GM19463 (cell line): ENCODE data around the gene NAALADL2.

ENCODE experiments used
- ATAC-seq: cut with Tn5 transposase; IDR thresholded peaks from one replicate; pipeline ENCODE4 v1.9.1; 2021; ENCODE audit warnings: mild to moderate bottlenecking, moderate library complexity; ENCODE audit not compliant: unreplicated experiment

NAALADL2 gene

DNA sequence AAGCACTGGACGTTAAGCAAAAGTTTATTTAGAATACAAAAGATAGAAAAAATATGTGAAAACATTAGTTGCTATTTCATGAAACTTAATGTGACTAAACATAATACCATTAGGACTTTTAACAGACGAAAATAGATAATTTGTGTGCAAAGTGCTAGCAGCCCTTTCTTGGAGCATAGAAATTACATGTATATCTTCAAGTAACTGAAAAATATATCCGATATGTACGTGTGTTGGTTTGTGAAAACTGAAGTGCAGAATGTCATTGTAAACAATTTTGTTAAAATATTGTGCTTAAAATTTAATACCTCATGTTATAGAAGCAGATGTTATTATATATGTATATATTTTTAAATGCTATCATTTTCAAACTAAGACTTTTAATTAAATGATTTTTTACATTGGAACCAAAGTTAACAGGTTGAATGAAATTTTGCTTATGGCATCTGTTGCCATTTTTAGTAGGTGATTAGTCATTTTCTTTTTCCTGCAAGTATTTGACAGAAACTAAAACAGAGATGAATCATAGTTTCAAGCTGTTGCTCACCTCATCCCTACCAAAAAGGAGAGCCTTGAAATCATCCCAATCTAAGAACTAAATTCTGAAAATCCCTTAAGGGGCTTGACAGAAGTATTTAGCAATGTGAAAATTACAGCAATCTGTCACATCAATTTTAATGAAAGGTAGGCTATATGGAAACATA, 334.8 kb downstream of the NAALADL2 start:
- ATAC-seq = peak; percentile 71

DNA sequence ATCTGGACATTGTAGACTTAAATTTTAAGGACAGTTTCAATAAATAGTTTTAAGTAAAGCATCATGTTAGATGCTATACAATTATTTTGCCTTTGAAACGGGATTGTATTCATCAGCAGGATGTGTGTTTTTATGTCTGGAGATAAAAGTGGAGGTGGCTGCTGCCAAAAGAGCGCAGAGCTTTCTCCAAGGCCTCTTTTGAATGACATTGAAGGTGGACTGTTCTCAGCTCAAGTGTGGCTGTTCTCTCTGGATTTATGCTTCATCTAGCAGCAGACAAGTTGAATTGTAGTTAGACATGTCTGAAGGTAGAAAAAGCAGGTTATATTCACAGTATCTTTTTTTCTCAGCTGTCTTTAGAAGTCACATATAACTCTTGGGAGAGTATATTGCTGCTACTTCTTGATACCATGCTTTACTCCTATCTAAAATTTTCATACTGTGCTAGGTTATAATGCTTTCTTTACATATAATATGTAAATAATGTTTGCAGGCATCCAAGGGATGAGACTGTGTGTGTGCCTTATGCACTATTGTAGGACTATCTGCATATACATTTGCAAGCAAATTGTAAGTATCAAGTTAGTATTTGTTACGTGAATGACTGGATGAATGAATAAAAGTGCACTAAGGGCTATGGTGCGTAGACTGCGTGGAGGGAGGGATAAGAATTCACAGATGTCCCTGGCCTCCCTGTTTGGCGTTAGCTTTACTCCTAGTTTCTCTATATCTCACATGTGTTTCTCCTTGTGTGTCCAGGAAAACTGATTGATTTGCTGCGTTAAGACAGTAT, 340.1 kb downstream of the NAALADL2 start:
- no peak for ATAC-seq

DNA sequence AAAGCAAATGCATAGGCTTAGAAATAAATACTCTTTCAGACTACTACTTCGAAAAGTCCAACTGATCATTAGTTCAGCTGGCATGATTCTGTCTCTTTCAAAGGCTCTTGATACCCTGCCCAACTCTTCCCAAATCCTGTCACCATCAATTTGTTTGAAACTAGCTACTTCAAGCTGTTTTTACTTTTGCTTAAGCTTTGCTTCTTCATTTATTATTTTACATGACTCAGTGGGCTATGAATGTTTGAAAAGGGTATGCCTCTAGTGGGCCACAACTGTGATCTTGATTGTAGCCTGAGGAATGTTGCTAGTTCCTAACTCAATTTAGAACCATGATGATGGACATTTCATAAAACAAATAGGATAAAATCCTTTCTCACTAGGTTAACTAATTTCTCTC, 340.8 kb downstream of the NAALADL2 start:
- no peak for ATAC-seq

DNA sequence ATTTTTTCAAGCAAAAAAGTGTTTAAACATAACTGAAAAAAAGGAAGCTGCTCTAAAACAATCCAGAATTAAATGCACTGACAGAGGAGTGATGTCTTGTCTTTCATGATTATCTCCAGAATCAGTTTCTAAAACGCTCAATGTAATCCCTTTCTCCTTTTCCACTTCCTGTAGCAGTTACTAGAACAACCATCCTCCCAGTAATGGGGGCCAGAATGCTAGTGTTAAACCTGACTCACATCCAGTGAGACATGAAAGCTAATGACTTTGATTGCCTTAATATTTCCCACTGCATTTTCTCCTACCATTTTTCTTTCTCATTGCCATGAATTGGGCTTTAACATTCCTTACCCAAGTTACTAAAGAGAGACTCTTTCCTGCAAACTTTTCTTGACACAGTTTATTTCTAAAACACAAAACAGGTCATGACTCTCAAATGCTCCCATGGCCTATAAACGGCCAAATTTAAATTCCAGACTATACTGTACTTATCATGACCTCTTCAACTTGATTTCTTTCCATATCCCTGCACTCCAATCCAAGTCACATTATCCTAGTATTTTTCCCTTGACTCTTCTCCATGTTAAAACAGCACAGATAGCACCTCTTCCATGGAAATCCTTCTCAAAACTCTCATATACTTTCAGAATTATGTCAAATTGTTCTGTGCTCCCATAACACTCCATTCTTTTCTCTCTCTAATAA, 341.4 kb downstream of the NAALADL2 start:
- no peak for ATAC-seq

DNA sequence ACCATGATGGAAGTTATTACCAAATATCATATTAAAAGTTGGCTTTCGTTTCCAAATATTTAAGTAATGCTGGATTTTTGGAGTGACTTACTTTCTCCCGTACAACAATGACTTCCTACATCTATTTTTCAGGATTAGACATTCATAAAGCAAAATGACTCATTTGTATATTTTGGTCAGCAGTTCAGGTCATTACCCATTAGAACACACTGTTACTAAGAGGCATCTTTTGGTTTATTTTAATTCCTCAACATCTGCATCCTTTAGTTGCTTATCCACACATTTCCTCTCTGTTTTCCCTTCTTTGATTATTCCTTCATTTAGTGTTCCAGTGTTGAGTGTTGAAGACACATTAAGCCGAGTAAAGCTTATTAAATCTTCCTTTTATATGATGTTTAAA, 348.2 kb downstream of the NAALADL2 start:
- ATAC-seq = no peak

DNA sequence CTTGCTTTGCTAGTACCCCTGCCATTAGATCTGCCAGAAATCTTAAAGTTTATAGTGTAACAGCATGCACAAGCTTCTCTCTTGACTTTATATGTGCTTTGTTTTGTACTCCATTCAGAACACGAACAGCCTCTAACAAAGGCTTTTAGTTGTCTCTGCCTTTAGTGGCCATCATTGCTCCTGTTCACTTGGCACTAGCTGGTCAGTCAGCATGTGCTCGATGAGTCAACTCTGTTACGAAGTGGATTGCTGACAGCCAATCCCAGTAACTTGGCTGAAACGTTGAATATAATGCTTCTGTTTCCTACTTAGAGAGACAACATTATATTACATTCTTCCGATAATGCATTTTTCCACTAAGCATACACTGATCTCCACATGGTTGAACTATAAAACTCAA, 349.2 kb downstream of the NAALADL2 start:
- ATAC-seq = no peak

DNA sequence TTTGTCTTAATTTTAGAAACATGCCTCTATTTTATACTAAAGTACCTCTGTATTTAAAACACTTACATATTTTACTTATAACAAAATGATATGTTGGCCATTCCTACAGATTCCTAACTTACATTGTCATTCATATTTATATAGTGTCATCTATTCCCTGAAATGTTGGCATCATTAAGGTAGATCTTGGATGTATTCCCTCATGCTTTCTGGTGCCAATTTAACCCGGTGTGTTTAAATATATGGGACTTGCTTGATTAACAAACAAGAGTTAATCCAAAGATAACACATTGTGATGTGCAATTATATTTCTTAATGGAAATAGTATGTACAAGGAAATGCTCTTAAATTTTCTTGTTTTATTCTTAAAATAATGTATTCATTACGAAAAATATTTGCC, 352.3 kb downstream of the NAALADL2 start:
- no peak for ATAC-seq

DNA sequence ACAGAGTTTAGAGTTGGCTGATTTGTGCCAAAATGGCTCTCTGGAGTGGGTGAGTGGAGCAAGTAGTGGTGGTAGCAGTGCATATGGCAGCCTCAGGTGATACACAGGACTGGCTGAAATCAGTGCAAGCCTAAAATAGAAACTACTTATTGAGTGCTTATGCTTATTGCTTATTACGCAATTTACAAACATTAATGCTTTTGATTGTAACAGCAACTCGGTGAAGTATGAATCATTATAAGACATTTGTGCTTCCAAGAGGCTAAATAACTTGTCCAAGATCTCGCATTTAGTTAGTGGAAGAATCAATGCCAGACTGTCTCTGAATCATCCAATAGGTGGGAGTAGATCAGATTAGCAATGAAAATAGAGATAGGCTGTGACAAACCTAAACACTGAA, 353.8 kb downstream of the NAALADL2 start:
- no peak for ATAC-seq

DNA sequence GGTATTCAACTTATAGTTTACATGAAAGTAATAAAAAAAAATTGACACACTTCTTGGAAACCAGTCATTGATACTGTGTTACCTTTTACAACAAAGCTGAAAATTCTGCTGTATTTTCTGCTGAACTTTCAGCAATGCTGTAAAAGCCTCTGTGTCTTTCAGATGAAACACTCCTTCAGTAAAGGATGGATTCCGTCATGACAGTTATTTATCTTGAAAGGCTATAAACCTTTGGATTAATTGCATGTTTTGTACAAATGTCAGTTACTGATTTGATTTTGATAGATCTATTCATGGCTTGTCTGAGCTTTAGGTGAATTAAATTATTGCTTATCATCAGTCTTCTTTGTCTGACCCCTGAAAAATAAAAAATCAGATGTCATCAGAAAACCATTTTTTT, 355.1 kb downstream of the NAALADL2 start:
- ATAC-seq = no peak

DNA sequence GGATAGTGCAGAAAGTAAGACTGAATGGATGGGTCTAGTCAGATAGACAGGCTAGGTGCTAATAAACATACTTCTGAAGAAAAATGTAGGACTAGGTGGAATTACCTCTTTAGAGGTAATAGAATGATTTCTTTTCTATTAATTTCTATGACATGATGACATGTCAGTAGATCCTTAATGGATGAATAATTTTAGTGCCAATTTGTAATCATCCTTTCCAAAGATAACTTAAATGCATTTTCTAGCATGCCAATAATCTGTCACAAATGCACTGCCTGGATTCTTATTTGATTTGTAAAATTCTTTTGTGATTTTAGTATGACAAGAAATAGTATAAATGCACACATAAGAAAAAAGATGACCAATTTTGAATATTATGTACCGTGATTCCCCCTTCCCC, 356.7 kb downstream of the NAALADL2 start:
- no peak for ATAC-seq

DNA sequence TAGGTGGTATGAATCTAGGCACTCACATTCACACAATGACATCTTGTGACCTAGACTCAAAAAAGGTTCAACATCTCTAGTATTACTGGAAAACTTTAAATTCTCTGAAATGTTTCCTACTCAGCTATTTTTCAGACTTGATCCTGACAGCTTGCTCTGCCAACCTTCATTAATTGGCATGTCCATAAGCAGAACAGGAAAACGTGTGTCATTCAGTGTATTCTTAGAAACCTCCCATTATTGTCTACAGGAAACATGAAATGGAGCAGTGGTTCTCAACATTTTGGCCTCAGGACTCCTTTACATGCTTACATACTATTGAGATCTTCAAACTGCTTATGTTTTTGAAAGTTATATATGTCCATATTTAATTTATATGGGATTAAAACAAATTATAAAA, 363.2 kb downstream of the NAALADL2 start:
- ATAC-seq = no peak

DNA sequence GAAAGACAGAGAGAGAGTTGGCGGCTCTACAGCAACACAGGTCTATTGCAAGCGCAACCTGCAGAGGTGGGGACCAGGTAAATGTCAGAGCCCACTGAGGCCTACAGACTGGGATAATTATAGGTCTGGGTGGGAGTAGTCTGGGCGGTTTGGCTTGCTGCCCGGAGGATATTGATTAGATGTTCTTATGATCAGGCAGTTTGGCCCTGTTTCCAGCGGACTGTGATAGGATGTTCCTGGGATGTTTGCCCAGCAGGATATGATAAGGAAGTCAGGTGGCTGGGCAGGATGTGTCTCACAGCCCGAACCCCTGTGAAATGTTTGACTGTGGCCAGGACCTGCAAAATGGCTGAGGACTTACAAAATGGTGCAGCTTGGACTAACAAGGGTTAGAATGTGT, 364.9 kb downstream of the NAALADL2 start:
- no peak for ATAC-seq

DNA sequence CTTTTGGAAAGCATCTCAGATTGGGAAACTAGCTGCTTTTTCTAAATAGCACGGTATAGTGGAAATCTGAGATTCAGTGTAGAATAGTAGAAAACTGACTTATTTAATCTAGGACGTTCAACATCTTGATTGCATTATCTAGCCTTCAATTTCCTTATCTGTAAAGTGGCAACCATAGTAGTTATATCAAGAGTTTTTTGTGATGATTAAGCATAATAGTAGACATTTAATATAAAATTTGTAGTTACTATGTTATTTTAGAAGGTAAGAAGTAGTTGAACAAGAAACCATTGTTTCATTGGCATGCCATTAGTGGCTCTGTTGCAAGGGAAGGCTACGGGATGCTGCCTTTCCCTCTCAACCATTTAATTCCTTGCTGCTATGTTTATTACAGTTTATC, 367.3 kb downstream of the NAALADL2 start:
- no peak for ATAC-seq

DNA sequence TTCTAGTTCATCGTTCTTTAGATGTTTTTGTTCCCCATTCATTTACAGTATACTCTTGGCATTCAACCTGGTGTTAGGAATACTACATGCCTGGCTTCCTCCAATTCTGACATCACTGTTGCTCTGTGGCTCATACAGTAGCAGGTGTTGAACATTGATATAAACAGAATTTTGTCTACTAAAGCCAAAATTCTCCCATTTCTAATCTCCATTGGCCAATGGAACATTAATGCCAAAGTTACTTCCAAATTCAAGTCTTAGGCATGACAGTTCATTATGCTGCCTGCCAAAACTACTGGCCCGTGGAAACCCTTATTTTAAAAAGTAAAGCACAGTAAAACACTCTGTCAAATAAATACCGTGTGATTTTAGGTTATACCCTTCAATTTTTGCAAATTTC, 368.0 kb downstream of the NAALADL2 start:
- no peak for ATAC-seq

DNA sequence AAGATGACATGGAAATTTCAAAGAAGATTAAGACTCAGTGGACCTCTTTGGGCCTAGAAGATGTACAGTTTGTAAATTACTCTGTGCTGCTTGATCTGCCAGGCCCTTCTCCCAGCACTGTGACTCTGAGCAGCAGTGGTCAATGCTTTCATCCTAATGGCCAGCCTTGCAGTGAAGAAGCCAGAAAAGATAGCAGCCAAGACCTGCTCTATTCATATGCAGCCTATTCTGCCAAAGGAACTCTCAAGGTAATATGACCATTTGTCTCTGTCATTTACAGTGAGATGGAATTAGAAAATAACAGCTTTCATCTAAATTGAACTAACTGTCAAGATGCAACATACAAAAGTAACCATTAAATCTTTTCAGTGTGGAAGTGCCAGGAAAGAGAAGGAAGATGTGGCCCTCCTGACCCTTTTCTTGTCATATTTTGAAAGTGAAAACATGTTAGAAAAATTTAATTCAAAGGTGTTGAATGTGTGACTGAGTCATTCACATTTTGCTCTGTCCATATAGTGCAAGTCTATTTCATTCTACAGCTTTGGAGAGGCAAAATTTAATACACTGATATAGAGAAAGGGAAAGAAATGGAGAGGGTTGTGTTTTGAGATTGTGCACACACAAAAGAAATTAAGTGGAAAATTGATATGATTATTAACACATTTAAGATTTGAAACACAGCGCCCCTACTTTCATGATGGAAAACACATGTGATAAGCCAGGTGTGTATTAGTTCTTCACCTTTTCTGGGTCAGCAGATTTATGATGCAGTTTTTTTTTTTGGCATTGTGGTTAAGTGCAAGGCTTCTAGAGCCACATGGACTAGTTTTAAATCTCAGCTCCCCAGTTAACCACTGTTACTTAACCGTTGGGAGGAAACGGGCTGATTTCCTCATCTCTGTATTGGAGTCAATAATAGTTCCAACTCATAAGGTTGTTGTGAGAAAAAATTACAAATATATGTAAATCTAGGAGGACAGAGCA, 375.1 kb downstream of the NAALADL2 start:
- ATAC-seq = no peak

DNA sequence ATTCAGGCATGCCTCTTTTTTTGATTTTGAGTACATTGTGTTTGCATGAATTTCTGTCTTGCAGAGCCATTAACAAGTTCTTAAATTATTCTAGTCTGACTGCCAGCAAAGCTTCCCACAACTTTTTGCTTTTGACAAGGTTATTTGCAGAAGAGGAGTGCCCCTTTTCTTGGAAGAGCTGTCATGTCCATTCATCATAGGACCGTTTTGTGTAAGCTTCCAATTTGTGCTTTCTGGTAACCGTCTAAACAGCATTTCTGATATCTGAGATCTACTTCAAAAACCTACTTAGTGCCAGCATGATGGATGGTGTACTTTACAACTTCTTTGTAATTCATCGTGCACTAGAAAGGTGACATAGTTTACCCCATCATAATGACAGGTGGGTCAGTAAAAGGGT, 379.7 kb downstream of the NAALADL2 start:
- no peak for ATAC-seq

DNA sequence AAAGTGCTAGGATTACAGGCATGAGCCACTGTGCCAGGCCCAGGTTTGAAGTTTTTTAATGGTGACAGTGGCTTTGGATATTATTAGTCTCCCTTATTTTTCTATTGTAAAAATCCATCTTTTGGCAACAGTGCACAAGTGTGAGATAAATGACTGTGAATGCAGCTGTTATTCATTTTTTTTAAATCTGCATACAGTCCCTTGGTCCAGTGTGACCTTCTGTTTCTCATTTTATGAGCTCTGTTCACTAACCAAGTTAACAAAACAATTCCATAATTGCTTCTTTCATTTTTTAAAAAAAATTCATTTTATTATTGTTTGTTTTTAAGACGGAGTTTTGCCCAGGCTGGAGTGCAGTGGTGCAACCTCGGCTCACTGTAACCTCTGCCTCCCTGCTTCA, 381.8 kb downstream of the NAALADL2 start:
- ATAC-seq = no peak

DNA sequence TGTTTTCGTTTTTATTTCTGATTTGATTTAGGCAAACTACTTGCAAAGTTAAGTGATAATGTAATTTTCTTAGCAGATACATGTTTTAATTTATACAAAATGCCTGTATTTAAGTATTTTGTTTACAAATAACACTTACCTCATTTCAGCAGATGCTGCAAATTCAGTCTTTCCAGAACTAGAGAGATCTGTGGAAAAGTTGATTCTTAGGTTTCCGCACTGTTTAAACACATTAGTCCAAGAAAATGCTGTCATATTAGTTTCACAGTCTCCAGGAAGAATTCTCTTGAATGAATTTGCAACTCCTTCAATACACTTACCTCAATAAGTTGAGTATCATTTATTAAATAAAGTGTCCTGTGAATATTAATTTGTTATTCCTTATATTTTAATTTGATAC, 383.1 kb downstream of the NAALADL2 start:
- ATAC-seq = no peak

DNA sequence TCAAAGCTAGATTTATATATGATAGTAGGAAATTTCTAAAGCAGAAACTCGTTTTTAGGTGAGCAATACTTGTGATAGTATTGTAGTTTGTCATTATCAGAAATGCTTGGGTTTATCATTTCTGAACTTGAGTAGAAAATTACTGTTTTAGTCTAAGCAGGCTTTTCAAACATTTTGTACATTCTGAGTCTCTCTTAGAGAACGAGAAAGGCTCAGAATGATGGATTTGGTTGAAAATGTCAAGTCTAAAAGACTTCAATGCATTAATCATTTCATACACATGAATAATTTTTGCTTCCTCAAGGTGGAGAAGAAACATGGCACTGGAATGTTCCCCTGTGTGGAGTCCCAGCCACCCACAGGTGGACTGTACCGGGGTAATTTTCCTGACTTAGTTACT, 387.1 kb downstream of the NAALADL2 start:
- no peak for ATAC-seq

DNA sequence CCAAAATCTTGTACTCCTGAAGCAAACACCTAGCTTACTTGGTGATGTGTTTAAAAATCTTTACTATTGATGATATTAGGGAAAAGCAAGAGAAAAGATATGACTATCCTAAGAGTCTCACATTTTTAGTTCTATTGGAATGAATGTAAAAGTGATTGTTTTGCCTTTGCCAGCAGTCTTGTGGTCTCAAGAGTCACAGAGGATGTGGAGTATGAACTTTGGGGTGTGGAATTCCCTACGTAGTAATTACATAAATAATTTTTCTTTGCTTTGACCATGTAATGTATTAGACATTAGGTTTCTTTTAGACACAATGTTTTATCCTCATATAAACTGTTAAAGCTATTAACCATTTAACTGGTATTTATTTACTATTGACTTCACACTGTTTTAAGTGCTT, 387.6 kb downstream of the NAALADL2 start:
- ATAC-seq = no peak

DNA sequence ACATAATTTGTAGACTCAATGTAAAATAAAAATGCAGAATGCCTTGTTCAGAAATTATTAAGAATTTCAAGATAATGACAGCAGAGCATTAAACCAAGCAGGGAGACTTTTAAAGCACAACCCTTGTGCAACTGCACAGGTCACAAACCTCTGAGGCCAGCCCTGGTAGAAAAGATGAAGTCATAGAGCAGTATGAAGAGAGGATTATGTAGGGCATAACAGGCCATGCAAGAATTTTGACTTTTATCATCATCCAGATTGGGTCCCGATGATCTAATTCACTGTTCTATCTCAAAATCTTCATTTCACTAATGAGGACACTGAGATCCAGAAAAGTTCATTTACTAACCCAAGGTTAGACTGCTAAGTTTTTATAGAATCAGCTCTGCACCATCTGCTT, 388.5 kb downstream of the NAALADL2 start:
- no peak for ATAC-seq
